Cardiac muscle cell (in vitro differentiated cells and primary cell): ENCODE results near the gene LARGE1. TPM values are rescaled to one million over a fixed set of nuclear protein-coding genes. Genes with fewer than 3 reads are reported as not detected.

Source experiments
- DNase-seq, 2 donors: peaks; one replicate each; pipeline versions ENCODE4 v3.0.0 to v3.0.0-alpha.2; 2010 to 2017; ENCODE audit warnings: low read depth in 1 of 2, low spot score in 1 of 2
- H3K27ac ChIP-seq: fragments of 200-600 bp; sonication (generic); 2 replicates; pipeline ENCODE4 v1.5.1; 2016
- H3K27me3 ChIP-seq: fragments of 200-600 bp; sonication (generic); 2 replicates; pipeline ENCODE4 v1.6.0; 2016; ENCODE audit warnings: control low read depth
- H3K36me3 ChIP-seq: fragments of 200-600 bp; sonication (generic); 2 replicates; pipeline ENCODE4 v1.5.1; 2016; ENCODE audit warnings: control low read depth
- H3K4me1 ChIP-seq: fragments of 200-600 bp; sonication (generic); 2 replicates; pipeline ENCODE4 v1.8.1; 2017; ENCODE audit warnings: low read depth, mild to moderate bottlenecking, mixed run types
- H3K4me3 ChIP-seq: fragments of 200-600 bp; sonication (generic); 2 replicates; pipeline ENCODE4 v1.5.1; 2016; ENCODE audit warnings: mild to moderate bottlenecking
- H3K9me3 ChIP-seq: fragments of 200-600 bp; sonication (generic); 2 replicates; pipeline ENCODE4 v1.5.1; 2017; ENCODE audit warnings: low read depth, mild to moderate bottlenecking, control low read depth
- CTCF ChIP-seq: IDR thresholded peaks from 2 replicates; pipeline ENCODE4 v1.5.1; 2012; ENCODE audit warnings: low read depth, mild to moderate bottlenecking, low read length
- polyA plus RNA-seq: library from polyadenylated mRNA; unstranded; fragments of >200 nt; fragmentation: Nextera tagmentation; extraction: Ambion mirVana; gene quantifications from 2 replicates; pipeline ENCODE4 v1.2.1, GENCODE V29; 2016
- total RNA-seq: library from RNA; depleted of rRNA; stranded (reverse); fragments of >200 nt; gene quantifications from 2 replicates; pipeline ENCODE4 v1.2.3, GENCODE V29; 2016

Gene LARGE1
- total and polyA plus RNA-seq, 2 experiments from 2014 or later, result 18.4 to 34.3 TPM

- no peak overlapping the region for H3K27ac ChIP-seq
- TF ChIP-seq CTCF, result no peak
- no peak for DNase-seq
- no peaks in the 10 kb centered on the region for H3K9me3 ChIP-seq
- no peaks in the 10 kb centered on the region for H3K27me3 ChIP-seq
- no peak overlapping the region for H3K4me3 ChIP-seq
- H3K36me3 ChIP-seq, result no peaks in the 10 kb centered on the region
- H3K4me1 ChIP-seq, result peaks cover 16% of the 10 kb centered on the region
These were observed 279.4 kb downstream of the LARGE1 start for GRCh38 chr22:33640900-33641299.

- peaks cover 16% of the 10 kb centered on the region for H3K4me1 ChIP-seq
- H3K36me3 ChIP-seq, result no peaks in the 10 kb centered on the region
- no peak for TF ChIP-seq CTCF
- H3K27me3 ChIP-seq, result no peaks in the 10 kb centered on the region
- H3K27ac ChIP-seq, result peak overlapping the region; percentile 2
- no peaks in the 10 kb centered on the region for H3K9me3 ChIP-seq
- DNase-seq, result peak in 1 of 2 donors; percentile 15
- no peak overlapping the region for H3K4me3 ChIP-seq
These were observed 280.6 kb downstream of the LARGE1 start for GRCh38 chr22:33639588-33640254.

GRCh38 chr22:33635766-33636165, 284.5 kb downstream of the LARGE1 start:
- no peak overlapping the region for H3K27ac ChIP-seq
- H3K9me3 ChIP-seq, result no peaks in the 10 kb centered on the region
- no peaks in the 10 kb centered on the region for H3K27me3 ChIP-seq
- H3K4me1 ChIP-seq, result peaks cover 16% of the 10 kb centered on the region
- no peak for TF ChIP-seq CTCF
- DNase-seq, result no peak
- H3K4me3 ChIP-seq, result no peak overlapping the region
- H3K36me3 ChIP-seq, result no peaks in the 10 kb centered on the region

- no peaks in the 10 kb centered on the region for H3K4me1 ChIP-seq
- H3K27ac ChIP-seq, result no peak overlapping the region
- no peak overlapping the region for H3K4me3 ChIP-seq
- H3K27me3 ChIP-seq, result no peaks in the 10 kb centered on the region
- no peak for TF ChIP-seq CTCF
- DNase-seq, result no peak
- H3K9me3 ChIP-seq, result no peaks in the 10 kb centered on the region
- no peaks in the 10 kb centered on the region for H3K36me3 ChIP-seq
These were observed 288.5 kb downstream of the LARGE1 start for GRCh38 chr22:33631777-33632176.

- Histone ChIP-seq H3K4me3 (no peak overlapping the region), H3K4me1 (no peaks in the 10 kb centered on the region), H3K27me3 (no peaks in the 10 kb centered on the region), H3K36me3 (no peaks in the 10 kb centered on the region), H3K27ac (no peak overlapping the region), H3K9me3 (no peaks in the 10 kb centered on the region)
- DNase-seq, result no peak
- no peak for TF ChIP-seq CTCF
These were observed 294.3 kb downstream of the LARGE1 start for GRCh38 chr22:33625959-33626358.
